Stimulated activated CD8-positive, alpha-beta memory T cell treated with anti-CD3 and anti-CD28 coated beads, Interleukin-2, amount 100 ng/mL, for 48 hours (primary cell): ENCODE data around the gene TBL1X.

ENCODE experiments used
- DNase-seq, 2 donors: peaks; one replicate each; pipeline ENCODE4 v3.0.0-alpha.2; 2020; ENCODE audit warnings: low read depth in 2 of 2

TBL1X gene

DNA sequence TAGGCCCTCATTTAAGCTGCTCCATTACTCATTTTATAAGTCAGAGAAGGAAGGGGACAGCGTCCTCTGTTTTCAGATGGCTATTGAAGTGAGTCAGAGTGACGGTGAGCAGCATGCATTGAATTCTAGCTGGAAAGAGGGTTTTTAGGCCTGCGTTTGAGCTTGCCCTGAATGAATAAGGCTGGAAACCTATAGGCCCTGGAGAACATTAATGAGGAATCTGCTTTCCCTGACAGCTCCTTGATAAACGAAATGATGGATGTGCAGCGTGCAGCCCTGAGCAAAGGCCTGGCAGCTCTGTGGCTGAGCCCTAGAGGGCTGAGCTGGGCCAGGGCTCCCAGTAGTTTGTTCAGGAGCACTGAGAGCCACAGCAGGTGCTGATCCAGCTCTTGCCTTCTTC is 33.4 kb downstream of the TBL1X start:
- DNase-seq, result no peak

DNA sequence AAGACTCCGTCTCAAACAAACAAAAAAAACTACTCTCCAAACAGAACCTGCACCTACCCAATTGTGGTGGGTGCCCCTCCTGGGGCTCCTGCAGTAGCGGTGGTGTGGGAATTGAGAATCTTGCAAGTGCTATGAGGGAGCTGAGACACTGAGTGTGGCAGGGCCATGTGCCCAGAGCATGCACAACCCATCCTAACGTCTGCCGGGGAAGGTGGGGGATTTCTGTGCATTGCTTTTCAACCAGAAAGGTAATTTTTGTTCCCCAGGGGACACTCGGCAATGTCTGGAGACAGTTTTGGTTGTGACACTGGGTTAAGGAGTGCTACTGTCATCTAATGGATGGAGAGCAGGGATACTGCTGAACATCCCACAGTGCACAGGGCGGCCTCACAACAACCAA is 35.7 kb downstream of the TBL1X start:
- DNase-seq, result no peak

DNA sequence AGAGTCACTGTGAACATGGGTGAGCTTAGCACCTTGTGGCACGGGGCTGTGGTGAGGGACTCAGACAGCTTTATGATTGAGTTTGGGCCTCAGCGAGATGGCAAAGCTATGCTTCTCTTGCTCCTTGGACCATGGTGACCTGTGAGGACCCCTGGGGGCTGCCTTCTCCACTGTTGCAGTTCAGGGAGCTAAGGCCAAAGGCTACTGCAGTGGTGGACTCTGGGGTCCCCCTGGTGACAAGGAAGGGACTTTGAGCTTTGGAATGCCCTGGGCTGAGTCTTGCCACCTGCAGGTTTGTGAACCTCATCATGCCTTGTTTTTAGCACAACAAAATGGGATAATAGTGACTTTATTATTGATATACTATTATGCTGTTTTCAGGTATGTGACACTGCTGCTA is 36.5 kb downstream of the TBL1X start:
- DNase-seq, result no peak

DNA sequence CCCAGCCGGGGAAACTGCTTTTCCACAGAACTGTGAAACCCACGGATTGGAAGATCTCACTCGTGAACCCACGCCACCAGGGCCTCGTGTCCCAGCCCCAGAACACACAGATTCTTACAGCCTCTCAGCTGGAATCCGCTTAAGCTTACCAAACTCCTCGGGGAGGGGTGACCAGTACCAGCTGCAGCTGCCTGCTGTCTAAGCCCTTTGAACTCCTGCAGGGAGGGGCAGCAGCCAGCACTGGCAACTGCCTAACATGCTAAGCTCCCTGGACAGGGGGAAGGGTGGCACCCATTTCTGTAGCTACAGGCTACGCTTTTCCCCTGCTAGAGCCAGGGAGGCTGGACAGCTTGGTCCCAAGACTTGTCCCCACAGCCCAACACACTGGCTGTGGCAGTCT is 38.4 kb downstream of the TBL1X start:
- DNase-seq, result no peak

DNA sequence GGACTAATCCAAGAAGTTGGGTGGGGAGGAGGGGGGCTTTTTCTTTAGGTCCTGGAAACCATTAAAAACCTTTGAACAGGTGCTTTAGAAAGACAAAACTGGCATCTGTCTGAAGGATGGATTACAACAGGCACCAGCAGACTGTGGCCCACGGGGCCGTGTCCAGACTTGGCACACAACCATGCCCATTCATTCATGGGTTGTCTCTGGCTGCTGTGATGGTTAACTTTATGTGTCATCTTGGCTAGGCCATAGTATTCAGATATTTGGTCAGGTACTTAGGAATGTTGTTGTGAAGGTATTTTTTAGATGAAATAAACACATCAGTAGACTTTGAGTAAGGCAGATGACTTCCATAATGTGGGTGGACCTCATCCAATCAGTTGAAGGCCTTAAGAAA is 45.5 kb downstream of the TBL1X start:
- no peak for DNase-seq

DNA sequence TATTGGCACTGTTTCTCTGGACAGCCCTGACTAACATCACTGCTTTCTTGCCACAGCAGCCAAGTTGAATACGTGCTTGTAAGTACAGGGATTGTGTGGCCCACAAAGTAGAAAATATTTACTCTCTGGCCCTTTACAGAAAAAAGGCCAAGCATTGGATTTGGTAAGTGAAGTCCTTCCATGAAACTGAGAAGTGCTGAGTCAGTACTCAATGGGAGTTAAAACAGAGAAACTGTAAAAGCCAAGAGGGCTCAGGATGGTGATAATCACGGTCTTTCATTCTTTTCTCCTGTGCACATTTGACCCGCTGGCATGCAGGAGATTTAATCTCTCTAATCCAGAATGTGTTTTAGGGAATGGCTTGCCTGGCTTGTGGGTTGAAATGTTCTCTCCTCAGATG is 46.1 kb downstream of the TBL1X start:
- no peak for DNase-seq

DNA sequence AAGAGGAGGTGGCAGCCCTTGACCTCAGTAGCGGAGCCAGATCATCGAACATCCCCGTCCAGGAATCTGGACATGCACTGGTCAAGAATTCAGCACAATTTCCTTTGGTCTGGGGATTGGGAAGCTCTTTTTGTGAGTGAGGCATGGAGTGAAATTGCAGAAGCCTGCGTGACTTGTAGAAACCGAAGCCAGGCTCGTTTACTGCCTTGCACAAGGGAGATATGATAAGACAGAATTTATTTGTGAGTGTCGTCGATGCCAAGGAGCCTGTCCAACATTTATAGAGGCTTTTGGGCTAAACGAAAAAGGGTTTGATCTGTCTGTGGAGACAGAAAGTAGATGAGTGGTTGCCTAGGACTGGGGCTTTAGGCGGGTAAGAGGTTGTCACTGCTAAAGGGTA is 50.6 kb downstream of the TBL1X start:
- DNase-seq, result no peak

DNA sequence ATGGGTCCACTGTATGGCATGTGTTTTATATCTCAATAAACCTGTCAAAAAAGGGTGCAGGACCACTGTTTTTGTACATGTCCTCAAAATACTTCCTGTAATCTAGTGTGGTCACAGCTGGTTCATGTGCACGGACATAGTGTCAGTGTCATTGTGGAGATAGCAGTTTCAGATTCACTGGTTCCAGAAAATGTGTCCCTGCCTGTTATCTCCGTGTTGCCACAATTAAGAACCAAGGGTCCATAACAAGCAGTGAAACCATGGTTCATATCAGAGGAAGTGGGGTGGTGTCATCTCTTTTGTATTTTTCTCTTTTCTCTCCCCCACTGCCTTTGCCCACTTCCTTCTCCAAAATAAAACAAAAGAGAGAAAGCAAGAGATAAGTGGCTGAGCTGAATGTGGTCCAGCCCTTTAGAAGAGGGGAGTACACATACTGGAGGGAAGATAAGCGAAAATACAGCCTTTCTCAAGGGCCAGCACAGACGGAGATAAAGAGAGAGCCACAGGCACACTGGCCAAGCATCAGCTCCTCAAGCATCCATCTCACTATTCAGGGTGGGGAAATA is 51.2 kb downstream of the TBL1X start:
- DNase-seq, result no peak

DNA sequence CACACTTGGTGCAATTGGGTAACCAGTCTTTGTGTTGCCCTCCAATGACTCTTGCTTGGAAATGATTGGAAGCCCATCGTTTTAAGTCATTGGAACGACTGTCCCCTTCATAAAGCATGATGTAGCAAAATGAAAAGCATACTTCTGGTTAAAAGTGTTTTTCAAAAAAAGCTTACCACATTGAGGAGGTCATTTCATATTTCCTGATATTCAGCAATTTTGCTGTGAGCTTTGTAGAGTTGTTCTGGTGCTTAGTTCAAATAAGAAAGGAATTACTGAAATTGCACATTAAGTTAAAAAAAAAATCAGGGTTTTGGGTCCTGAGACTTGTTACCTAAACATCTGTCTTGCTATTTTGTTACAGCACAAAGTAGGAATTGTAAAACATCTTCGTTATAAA is 51.8 kb downstream of the TBL1X start:
- DNase-seq, result no peak

DNA sequence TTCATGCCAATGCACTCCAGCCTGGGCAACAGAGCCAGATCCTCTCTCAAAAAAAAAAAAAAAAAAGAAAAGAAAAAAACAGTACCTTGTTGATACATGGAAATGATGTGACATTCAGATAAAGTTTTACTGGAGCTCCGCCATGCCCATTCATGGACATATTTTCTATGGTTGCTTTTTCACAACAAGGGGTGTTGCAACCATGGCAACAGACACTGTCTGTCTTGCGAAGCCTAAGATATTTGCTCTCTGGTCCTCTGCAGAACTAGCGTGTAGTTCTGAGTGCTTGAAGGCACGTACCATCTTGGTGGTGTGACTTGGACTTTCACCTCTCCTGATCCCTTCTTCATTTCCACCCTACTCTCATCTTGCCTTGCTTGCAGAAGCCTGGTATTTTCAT is 53.2 kb downstream of the TBL1X start:
- no peak for DNase-seq

DNA sequence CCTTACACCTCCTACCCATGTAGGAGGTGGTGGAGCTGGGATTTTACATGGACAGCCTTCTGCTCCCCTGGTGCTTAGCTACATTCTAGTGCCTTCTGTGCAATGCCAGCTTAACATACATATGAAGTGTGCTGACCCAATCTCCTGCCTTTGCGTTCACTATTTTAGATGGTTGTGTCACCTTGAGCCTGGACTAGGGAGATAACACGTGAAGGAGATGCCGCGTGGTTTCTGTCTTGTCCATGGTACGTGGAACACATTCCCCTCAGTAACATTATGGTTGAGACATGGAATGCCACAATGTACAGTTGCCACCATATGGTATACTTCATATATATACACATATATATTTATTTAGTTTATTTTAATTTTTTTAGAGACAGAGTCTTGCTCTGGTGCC is 54.0 kb downstream of the TBL1X start:
- DNase-seq, result no peak

DNA sequence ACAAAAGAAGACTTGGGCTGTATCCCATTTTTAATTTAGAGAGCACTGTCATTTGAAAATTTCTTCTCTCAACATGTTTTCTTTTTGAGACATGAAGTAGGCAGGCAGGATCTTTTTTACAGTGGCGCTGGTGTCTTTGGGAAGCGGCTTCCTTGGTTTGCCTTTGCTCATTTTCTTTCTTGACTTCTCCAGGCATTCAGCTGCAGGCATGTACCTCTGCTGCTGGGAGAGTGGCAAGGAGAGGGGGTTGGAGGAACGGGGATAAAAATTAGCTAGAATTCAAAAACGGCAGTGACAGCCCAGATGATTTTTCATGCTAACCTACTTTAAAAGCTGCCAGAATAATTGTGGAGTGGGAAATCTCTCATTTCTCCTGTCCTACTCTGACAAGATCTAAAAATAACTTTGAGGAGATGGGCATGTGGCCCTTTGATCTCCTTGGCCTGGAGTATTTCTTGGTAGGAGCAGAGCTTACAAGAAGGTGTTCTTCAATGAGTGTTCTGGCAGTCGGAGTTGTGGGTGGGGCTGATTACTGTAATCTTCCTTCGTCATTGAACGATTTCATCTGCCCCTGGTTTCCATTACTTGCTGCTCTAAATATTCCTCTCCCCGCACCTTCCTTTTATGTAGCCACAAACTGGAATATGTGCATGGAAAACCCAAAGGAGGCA is 54.8 kb downstream of the TBL1X start:
- no peak for DNase-seq

DNA sequence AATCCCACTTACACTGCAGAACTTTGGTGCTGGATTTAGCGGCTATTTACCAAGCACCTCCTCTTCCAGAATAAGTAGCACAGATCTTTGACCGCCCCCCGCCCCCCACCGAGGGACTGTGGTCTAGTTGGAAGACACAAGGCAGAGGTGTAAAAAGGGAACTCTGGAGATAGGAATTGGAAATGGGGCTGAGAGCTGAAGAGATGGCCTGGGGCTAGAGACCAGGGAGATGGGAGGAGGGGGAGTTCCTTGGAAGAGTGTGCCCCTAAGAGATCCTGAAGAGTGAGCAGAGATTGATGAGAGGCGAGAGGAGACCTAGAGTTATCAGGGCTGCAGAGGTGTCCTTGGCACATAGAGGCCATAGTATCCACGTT is 55.3 kb downstream of the TBL1X start:
- DNase-seq, result no peak

DNA sequence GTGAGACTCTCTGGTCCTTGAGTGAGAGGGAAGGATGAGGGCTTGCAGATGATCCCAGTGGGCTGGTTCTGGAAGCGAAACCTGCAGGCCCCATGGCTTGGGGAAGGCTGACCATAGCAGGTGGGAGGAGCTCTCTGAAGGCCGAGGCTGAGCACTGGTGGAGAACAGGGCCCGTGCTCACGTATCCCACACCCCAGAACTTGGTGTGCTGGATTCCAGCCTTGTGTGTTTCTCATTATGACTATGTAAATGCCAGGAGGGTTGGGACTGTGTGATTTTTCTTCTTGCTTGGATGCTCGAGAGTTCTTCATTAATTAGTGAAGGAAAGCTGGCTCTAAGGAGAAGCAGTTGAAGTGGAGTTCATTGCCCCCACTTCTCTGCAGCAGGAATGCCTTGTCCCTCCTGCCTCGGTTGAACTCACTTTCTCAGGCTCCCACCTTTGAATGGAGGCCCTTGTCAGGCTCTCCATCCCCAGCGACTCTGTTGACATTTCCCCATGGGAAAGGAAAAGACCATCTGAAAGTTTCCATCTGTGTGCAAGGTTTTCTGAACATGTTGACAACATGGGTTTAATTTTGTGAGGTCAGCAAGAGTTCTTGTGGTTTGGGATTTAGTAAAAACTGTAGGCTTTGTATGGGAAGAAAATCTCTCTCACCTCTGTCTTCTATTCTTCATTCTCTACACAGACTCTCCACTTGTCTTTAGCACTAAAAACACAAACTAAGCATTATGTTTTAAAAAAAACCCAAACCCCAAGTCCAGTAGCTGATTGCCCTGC is 57.7 kb downstream of the TBL1X start:
- no peak for DNase-seq

DNA sequence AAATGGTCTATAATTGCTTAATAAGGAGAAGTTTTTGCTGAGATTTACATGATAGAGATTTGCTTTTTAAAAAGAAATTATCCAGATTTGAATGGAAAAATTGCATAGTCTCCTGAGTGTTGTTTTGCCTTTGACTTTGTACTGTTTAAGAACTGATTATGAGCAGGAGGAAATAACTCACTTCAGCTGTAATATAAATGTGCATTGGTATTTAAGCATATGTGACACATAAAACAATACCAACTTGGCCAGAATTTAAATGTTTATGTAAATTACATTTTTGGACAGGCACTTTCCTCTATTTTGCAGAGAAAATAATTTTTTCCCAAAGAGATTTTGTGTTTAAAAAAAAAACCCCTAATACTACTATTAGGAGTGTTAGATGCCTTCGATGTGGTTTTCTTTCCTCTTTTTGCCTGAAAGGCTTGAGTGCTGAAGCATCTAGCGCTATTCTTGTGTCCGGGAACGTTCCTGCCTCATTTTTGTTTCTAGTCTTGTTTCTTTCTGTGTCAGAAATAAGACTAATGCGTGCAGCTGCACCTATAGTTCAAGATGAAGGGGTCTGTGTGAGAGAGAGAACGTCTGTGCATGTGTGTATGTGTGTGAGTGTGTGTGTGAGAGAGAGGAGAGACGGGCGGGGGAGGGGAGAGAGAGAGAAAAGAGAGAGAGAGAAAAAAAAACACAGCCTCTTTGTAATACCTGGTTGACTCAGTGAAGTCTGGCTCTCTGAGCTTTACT is 60.8 kb downstream of the TBL1X start:
- DNase-seq, result no peak

DNA sequence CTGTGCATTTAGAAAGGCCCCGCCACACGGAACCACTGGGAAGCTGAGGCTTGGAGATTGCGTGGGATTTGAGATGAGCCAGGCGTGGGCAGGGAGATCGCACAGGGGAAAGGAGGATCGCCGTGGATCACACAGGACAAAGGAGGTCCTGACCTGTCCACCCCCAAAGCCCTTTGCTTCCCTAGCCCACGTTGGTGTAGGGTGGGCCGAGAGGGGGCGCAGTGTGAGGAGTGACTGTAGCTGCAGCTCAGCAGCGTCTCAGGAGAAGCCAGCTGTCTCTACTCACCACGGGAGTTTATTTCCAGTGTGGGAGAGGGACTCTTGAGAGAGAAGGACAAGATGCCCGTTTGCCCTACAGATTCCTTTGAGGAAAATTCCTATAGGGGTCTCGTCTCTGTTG is 62.1 kb downstream of the TBL1X start:
- no peak for DNase-seq

DNA sequence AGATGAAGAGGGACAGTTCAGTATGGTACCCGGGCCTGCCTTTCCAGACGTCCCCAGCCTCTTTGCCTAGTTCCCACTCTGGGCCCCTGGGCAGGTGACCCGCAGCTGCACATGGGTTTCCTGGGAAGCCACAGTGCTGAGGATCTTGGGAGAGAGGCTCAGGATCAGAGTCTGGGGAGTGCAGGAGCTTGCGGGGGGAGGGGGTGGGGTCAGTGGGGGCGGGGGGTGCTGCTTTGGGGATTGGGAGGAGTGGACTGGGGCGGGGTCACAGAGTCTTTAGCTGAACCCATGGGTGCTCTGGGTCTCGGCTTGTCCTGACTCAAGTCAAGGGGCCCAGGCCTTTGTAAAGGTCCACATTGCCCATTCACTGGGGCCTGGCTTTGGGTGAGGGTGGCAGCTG is 63.6 kb downstream of the TBL1X start:
- no peak for DNase-seq

DNA sequence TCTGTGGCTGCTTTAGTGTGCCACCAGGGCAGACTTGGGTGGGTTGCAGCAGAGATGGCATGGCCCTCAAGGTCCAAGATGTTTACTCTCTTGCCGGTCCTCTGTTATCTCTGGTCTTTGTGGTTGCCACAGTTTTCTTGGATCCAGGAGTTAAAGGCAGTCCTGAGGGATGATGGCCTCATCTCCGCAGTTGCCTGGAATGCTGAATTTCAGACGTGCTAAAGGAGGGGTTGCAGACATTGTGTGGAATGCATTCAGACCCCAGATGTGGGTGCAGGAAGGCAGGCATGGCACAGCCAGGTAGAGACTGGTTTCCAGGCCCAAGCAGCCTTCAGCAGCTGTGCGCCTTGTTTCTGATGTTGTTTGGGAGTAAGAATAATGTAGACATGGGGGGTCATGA is 64.4 kb downstream of the TBL1X start:
- no peak for DNase-seq

DNA sequence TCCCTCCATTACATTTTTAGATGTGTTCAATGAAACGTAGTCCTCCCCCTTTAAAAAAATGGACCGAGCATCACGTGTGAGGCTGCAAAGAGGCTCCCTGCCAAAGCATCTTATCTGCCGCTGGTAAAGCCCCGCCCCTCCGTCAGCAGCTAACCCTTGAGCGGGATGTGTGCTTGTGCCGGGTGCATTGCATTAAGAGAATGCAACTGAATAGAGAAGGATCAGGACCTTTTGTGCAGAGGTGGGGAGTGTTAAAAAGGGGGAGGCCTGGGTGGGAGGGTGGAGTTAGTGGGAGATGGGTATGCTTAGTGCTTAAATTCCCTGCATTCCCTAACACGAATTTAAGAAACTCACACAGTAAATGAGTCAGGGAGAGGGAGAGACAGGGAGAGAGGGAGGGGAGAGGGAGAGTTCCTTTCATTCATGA is 66.0 kb downstream of the TBL1X start:
- DNase-seq, result peak; percentile 27 to 30

DNA sequence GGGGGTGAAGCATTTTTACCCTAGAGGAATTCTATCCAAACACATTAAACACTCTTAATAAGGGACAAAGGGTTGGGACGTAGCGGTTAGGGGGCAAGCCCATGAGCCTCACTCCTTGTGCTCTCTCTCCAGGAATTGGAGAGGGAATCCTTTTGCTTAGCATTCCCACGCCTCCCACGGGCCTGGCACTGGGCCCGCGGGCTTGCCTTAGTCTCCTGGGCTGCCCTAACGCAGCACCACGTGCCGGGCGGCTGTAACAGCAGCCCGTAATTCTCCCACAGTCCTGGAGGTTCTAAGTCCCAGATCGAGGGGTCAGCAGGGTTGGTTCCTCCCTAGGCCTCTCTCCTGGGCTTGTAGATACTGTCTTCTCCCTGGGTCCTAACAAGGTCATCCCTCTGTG is 67.5 kb downstream of the TBL1X start:
- no peak for DNase-seq

DNA sequence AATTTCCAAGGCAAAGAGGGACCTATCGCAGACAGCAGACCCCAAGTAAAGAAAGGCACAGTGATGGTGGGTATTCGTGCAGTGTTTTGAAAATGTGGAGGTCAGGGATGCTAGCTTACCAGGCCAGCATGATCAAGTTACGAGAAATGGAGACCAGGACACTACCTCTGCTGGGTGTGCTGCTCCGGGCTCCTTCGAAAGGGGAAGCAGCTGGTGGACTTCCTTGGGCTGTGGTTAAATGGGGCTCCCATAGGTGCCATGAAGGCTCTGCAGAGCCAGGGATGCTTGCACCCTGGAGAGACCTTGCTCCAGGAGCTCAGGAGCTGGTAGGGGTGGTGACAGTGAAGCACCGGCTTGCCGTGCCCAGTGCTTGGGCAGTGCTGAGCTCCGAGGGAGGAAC is 68.8 kb downstream of the TBL1X start:
- no peak for DNase-seq

DNA sequence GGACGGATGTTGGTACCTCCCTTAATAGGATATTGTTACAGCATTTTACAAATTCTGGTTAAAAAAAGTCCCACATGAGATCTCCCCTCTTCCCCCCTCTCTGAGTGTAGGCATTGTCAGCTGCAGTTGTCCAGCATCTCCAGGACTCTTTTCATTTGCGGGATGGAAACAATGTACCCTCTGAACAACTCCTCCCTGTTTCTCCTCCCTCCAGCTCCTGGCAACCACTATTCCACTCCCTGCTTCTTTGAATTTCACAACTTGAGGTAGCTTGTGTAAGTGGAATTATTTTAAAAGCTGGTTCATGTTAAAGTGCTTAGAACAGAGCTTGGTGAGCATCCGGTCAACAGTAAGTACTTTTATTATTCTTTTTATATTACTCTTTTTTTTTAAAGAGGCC is 69.8 kb downstream of the TBL1X start:
- no peak for DNase-seq

DNA sequence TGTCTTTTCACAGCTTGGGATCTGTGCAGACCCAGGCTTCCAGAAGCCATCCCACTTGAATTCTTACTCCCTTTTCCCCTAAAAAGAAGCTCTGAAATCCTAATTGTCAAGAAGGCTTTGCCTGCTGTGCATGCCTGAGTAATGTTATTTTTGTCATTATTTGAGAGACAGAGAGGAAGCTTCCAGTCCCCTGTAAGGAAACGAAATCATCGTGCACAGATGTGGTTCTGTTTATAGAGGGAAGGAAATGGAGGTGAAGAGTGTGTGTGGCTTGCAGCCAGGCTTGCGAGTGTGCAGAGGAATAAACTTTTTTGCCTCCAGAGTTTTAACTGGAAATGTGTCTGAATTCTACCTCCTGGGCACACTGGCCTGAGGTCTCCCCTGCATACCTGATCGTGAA is 70.2 kb downstream of the TBL1X start:
- no peak for DNase-seq
